Heart right ventricle (tissue), 16 donors: ENCODE results near the gene SMG6. TPM values are rescaled to one million over a fixed set of nuclear protein-coding genes. Genes with fewer than 3 reads are reported as not detected.

Experiments
- ATAC-seq, 8 donors: fragments of 200-7000 bp; cut with Tn5 transposase; one replicate each; pipeline ENCODE4 v1.9.1; 2020; ENCODE audit warnings: mild to moderate bottlenecking in 8 of 8, moderate library complexity in 8 of 8, moderate number of reproducible peaks in 1 of 8
- DNase-seq, 2 donors: peaks; one replicate each; pipeline ENCODE4 v3.0.0-alpha.2; 2020
- H3K27ac ChIP-seq, 10 donors: fragments of 200-600 bp; sonication (generic) in 2 of 10; one replicate each; pipeline versions ENCODE4 v1.5.0 to v1.8.0; 2020 to 2022; ENCODE audit warnings: mild to moderate bottlenecking in 3 of 10
- H3K27me3 ChIP-seq, 7 donors: fragments of 200-600 bp; one replicate each; pipeline ENCODE4 v1.8.0; 2021 to 2022; ENCODE audit warnings: mild to moderate bottlenecking in 2 of 7
- H3K36me3 ChIP-seq, 9 donors: fragments of 200-600 bp; sonication (generic) in 1 of 9; one replicate each; pipeline versions ENCODE4 v1.5.0 to v1.8.0; 2020 to 2022; ENCODE audit warnings: mild to moderate bottlenecking in 2 of 9
- H3K4me1 ChIP-seq, 9 donors: fragments of 200-600 bp; sonication (generic) in 1 of 9; one replicate each; pipeline versions ENCODE4 v1.5.0 to v1.8.0; 2020 to 2022; ENCODE audit warnings: mild to moderate bottlenecking in 4 of 9
- H3K4me3 ChIP-seq, 10 donors: fragments of 200-600 bp; sonication (generic) in 2 of 10; one replicate each; pipeline versions ENCODE4 v1.5.0 to v1.8.0; 2020 to 2022; ENCODE audit warnings: mild to moderate bottlenecking in 7 of 10, moderate library complexity in 2 of 10
- H3K9me3 ChIP-seq, 11 donors: fragments of 200-600 bp in 10 of 11; sonication (generic) in 2 of 11; one replicate each; pipeline versions ENCODE4 v1.5.0 to v1.8.0; 2013 to 2022; ENCODE audit warnings: mild to moderate bottlenecking in 2 of 11, control low read depth in 1 of 11, moderate library complexity in 1 of 11
- WGBS, 2 donors: extraction: QIAGEN DNeasy Blood & Tissue Kit; methylation state at CpG; one replicate each; pipeline ENCODE4 v1.1.7; 2013; ENCODE audit warnings: inconsistent platforms in 1 of 2; 5-methylcytosine and 5-hydroxymethylcytosine counted together
- intact Hi-C, 10 donors: fragments of 100-400 bp; cut with DNase I; formaldehyde crosslinking; loops; one replicate each; pipeline versions ENCODE4 v1.11.1 to v1.14.2; 2022
- polyA plus RNA-seq, 2 donors: library from polyadenylated mRNA; stranded (reverse); fragments of 200-250 nt; gene quantifications; one replicate each; pipeline ENCODE4 v1.2.3, GENCODE V29; 2013
- total RNA-seq, 10 donors: library from RNA; stranded (reverse); fragmentation: NEBNext Ultra II Directional in 3 of 10; extraction: Animal tissue kit (Norgen Biotek cat#: 25700) in 3 of 10; gene quantifications; one replicate each; pipeline versions ENCODE4 v1.2.1 to v1.2.4, GENCODE V29; 2021 to 2023
- TF ChIP-seq, protein P1 (sequence below), 9 donors: fragments of 200-600 bp; sonication (generic) in 2 of 9; IDR thresholded peaks; one replicate each; pipeline versions ENCODE4 v1.5.0 to v1.8.0; 2021 to 2022; ENCODE audit warnings: antibody characterized with exemption in 9 of 9, mild to moderate bottlenecking in 5 of 9, moderate library complexity in 1 of 9
- donor health status: Arrhythmogenic right ventricular cardiomyopathy.
- donor health status: ischemic (EF 13 %, LVEDD 7.1; RV severe dilation, severe dysfunction).
- donor health status: healthy with polysubstance abuse.
- donor health status: DM: no; HTN: yes; CAD: no.
- donor health status: DM: no; HTN: no; CAD: no.
- donor health status: ischemic (EF 25% LVEDD 6.9; RV normal size, moderate dysfunction).
- donor health status: ischemic (EF 25% LVEDD 5.7; RV mildly dilated, moderate dysfunction).
- donor health status: healthy.
- donor health status: DM: yes; HTN: yes; CAD: no.
- donor health status: Ischemic cardiomyopathy.
- donor health status: ischemic (EF 35%, LVEDD 5.7; RV mildly dilated, moderate dysfunction).
- donor health status: nonischemic (EF 11% LVEDD 7.7; RV severe dilation, severe dysfunction).
- donor health status: DM: yes; HTN: yes; CAD: no.
- donor health status: PGD.
- donor health status: ischemic (EF 29% LVEDD 5.4; RV normal size, mild dysfunction).
- donor health status: nonischemic (EF 23%, LVEDD 6.1; RV moderate dilation, normal function).

Gene SMG6
- total and polyA plus RNA-seq, 12 donors: 13.6 to 28.1 (median 19.6) TPM

DNA sequence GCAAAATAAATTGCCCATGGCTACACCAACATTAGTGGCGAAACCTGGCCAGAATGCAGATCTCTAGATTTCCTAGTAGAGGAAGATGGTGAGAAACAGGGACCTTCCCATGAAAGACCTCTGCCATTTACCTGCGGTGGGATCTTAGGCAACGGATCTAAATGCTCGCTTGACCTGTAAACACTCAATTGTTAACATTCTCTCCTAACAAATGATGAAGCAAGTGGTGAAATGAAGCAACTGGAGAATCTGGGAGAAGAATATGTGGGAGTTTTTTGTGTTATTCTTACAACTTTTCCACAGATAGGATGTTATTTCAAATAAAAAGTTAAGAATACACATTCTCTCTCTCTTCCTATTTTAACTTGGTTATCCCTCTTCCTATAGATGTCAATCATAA, 56.6 kb downstream of the SMG6 start:
- TF ChIP-seq, protein P1, sequence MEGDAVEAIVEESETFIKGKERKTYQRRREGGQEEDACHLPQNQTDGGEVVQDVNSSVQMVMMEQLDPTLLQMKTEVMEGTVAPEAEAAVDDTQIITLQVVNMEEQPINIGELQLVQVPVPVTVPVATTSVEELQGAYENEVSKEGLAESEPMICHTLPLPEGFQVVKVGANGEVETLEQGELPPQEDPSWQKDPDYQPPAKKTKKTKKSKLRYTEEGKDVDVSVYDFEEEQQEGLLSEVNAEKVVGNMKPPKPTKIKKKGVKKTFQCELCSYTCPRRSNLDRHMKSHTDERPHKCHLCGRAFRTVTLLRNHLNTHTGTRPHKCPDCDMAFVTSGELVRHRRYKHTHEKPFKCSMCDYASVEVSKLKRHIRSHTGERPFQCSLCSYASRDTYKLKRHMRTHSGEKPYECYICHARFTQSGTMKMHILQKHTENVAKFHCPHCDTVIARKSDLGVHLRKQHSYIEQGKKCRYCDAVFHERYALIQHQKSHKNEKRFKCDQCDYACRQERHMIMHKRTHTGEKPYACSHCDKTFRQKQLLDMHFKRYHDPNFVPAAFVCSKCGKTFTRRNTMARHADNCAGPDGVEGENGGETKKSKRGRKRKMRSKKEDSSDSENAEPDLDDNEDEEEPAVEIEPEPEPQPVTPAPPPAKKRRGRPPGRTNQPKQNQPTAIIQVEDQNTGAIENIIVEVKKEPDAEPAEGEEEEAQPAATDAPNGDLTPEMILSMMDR (IDR thresholded peaks at IDR 0.05): no peak

DNA sequence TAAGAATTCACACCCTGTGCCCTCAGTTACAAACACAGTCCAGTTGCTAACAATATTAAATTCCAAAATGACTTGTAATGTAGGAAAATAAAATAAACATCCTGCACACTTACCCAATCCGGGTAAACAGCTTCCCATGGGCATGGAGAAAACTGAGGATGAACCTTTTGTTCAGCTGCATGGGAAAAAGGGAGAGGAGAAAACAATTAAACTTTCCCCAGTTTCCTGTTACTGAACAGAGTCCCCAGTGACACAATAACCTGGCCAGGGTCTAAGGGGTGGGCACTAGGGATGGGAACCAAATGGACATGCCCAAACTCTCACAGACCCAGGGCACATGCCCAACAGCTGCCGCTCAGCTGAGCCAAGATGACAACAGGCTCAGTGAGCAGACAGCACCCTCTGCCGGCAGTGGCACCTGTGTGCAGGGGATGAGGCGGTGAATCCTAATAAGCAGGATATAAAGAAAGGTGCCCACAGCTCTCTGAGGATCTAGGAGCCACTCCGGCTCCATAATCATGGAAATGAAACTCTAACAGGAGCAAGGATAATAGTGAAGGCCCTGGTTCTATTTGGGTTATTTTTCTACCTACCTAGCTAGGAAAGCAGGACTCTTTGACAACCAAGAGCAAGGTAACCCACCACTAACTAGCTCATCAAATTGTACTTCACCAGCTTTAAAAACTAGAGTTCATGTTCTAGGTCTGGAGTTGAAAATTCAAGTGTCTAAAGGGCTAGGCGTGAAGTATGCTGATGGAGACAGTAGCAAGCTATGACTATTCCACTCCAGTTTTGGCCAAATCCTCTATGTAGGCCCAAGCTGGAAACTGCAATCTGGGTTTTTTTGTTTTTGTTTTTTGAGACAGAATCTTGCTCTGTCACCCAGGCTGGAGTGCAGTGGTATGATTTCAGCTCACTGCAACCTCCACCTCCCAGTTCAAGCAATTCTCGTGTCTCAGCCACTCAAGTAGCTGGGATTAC, 58.8 kb downstream of the SMG6 start:
- Histone ChIP-seq H3K27me3 (no peaks in the 10 kb centered on the region), H3K4me1 (peaks cover 0 to 41% (median 14%) of the 10 kb centered on the region in 9 donors), H3K4me3 (no peak overlapping the region), H3K9me3 (no peaks in the 10 kb centered on the region), H3K27ac (peak overlapping the region in 9 of 10 donors; percentile 20 to 76 (median 61)), H3K36me3 (peaks cover 0 to 41% (median 18%) of the 10 kb centered on the region in 9 donors)
- intact Hi-C loops: loop anchor here (1.0 to 10.0 kb wide), 9 partner anchors 37 to 192 kb away; partner anchors contain the start of gene HIC1 (in 6 of the 10)
- peak; percentile 86 to 89 for DNase-seq
- TF ChIP-seq, protein P1 (IDR thresholded peaks at IDR 0.05): peak; percentile 97 to 99 (median 99)
- peak; percentile 87 to 94 (median 92) for ATAC-seq
- 29 to 33% methylated on average over 7 of the region's 7 CpGs for WGBS, 2 donors

More for the DNA sequence above, 56.6 kb downstream of the SMG6 start:
- WGBS, 2 donors: 91 to 95% methylated on average over 4 of the region's 4 CpGs
- H3K4me3 ChIP-seq: no peak overlapping the region
- DNase-seq (no peak), ATAC-seq (no peak)
- H3K27me3 ChIP-seq: no peaks in the 10 kb centered on the region
- peaks cover 0 to 54% (median 15%) of the 10 kb centered on the region in 9 donors for H3K36me3 ChIP-seq
- H3K4me1 ChIP-seq: peaks cover 0 to 23% (median 14%) of the 10 kb centered on the region in 9 donors
- no peaks in the 10 kb centered on the region for H3K9me3 ChIP-seq
- intact Hi-C loops: loop anchor here in 2 of 10 donors (10.0 kb wide), 1 partner anchor 152 kb away; no protein-coding TSS in a partner anchor
- no peak overlapping the region for H3K27ac ChIP-seq

DNA sequence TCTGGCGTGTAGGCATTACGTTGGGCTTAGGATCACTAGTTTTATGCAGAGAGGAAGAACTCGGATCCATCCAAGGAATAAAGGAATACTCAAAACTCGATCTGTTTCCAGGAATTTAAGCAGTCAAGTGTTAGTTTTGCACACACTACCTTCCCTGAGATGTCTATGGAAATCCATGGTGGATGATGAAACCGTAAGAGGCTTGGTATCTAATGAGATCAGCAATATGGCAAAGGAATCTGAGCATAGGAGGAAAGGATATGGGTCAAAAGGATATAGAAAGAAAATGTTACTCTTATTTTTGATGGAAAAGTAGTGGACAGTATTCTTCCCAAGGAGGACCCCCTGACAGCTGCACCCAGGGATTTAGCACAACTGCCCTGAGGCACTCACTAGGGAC, 59.6 kb downstream of the SMG6 start:
- Histone ChIP-seq H3K27ac (peak overlapping the region in 9 of 10 donors; percentile 20 to 76 (median 61)), H3K9me3 (no peaks in the 10 kb centered on the region), H3K27me3 (no peaks in the 10 kb centered on the region), H3K4me1 (peaks cover 0 to 49% (median 19%) of the 10 kb centered on the region in 9 donors), H3K4me3 (no peak overlapping the region), H3K36me3 (peaks cover 0 to 32% (median 11%) of the 10 kb centered on the region in 9 donors)
- TF ChIP-seq, protein P1 (IDR thresholded peaks at IDR 0.05): no peak
- DNase-seq: no peak
- peak in 4 of 8 donors; percentile 4 to 16 (median 13) for ATAC-seq
- intact Hi-C loops: loop anchor here (1.0 to 10.0 kb wide), 9 partner anchors 38 to 191 kb away; partner anchors contain the start of gene HIC1 (in 6 of the 10)
- WGBS, 2 donors: 84 to 85% methylated on average over 5 of the region's 5 CpGs

DNA sequence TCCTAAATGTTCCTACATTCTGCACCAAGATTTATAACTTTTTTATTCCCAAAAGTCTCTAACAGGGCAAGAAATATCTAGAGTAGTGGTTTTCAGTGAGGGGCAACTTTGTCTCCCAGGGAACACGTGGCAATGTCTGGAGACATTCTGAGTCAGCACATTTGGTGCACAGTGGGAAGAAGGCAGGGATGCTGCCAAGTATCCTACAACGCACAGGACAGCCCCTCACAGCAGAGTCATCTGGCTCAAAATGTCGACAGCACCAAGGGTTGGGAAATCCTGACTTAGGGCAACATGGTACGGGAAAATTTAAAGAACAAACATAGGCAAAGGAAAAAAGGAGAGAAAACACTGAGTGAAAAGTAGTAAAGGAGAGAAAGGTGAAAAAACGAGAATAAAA, 61.8 kb downstream of the SMG6 start:
- peaks cover 0 to 28% (median 10%) of the 10 kb centered on the region in 9 donors for H3K36me3 ChIP-seq
- H3K27ac ChIP-seq: peak overlapping the region in 5 of 10 donors; percentile 18 to 92 (median 80)
- no peak for DNase-seq
- TF ChIP-seq, protein P1 (IDR thresholded peaks at IDR 0.05): no peak
- peak in 1 of 8 donors; percentile 23 for ATAC-seq
- no peaks in the 10 kb centered on the region for H3K9me3 ChIP-seq
- 75 to 79% methylated on average over 5 of the region's 5 CpGs for WGBS, 2 donors
- H3K4me1 ChIP-seq: peaks cover 15 to 71% (median 40%) of the 10 kb centered on the region in 9 donors
- H3K27me3 ChIP-seq: no peaks in the 10 kb centered on the region
- no peak overlapping the region for H3K4me3 ChIP-seq
- intact Hi-C loops: loop anchor here in 5 of 10 donors (5.0 to 10.0 kb wide), 4 partner anchors 40 to 185 kb away; partner anchors contain the start of gene HIC1 (in 1 of the 5)
